ENCODE data around the gene ELOVL5. TPM values are rescaled to one million over a fixed set of nuclear protein-coding genes. Genes with fewer than 3 reads are reported as not detected.
"Not testable (repeated sequence)": the region's sequence is repeated elsewhere in the genome, so short reads cannot be mapped to it uniquely, and the experiment has no call there.

The ELOVL5 gene
- total RNA-seq, 4 donors from 2014 or later = 12.4 to 50.0 (median 33.2) TPM

DNA sequence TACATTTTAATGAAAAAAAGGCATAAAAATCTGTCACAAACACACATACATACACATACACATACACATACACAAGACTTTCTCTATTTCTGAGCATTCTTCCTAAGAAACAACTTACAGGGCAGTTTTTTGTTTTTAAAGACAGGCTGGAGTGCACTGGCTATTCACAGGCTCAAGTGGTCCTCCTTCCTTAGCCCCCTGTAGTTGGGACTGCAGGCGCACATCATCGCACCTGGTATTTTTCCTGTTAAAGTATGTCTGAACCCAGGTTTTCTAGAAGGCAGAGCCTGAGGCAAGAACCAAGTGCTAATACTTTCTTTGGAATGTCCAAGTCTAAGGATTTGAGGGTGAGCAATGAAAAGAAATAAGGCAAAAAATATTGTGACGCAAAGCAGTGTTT lies 41.3 kb upstream of the ELOVL5 start:
- TF ChIP-seq POLR2A (IDR thresholded peaks at IDR 0.05) = no peak
- TF ChIP-seq CTCF (IDR thresholded peaks at IDR 0.05) = no peak
- no peaks in the 10 kb centered on the region for H3K9me3 ChIP-seq
- DNase-seq = no peak
- 76 to 78% methylated on average over 3 of the region's 3 CpGs for WGBS, 2 donors
- no peak overlapping the region for H3K4me3 ChIP-seq
- H3K27ac ChIP-seq = no peak overlapping the region
- no peaks in the 10 kb centered on the region for H3K27me3 ChIP-seq
- intact Hi-C loops (cut with DNase I) = no loop called here
- no peaks in the 10 kb centered on the region for H3K4me1 ChIP-seq
- H3K36me3 ChIP-seq = no peaks in the 10 kb centered on the region

DNA sequence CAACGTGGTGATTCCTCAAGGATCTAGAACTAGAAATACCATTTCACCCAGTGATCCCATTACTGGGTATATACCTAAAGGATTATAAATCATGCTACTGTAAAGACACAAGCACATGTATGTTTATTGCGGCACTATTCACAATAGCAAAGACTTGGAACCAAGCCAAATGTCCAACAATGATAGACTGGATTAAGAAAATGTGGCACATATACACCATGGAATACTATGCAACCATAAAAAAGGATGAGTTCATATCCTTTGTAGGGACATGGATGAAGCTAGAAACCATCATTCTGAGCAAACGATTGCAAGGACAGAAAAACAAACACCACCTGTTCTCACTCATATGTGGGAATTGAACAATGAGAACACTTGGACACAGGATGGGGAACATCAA lies 39.9 kb upstream of the ELOVL5 start:
- DNase-seq; H3K36me3 ChIP-seq; H3K4me1 ChIP-seq; H3K9me3 ChIP-seq; H3K27ac ChIP-seq; H3K4me3 ChIP-seq; H3K27me3 ChIP-seq; intact Hi-C loops (cut with DNase I): not testable (repeated sequence)
- WGBS, 2 donors = 87 to 90% methylated on average over 3 of the region's 3 CpGs

- WGBS, 2 donors = 74 to 87% methylated on average over 5 of the region's 5 CpGs
- TF ChIP-seq POLR2A (IDR thresholded peaks at IDR 0.05) (no peak), CTCF (IDR thresholded peaks at IDR 0.05) (no peak)
- Histone ChIP-seq H3K27ac (no peak overlapping the region), H3K27me3 (peaks cover 0 to 32% (median 0%) of the 10 kb centered on the region in 4 donors), H3K4me3 (no peak overlapping the region), H3K4me1 (no peaks in the 10 kb centered on the region), H3K9me3 (peaks cover 0 to 5% (median 0%) of the 10 kb centered on the region in 3 donors), H3K36me3 (no peaks in the 10 kb centered on the region)
- no peak for DNase-seq
- intact Hi-C loops (cut with DNase I) = no loop called here
Observed at GRCh38 chr6:53382421-53382820, 33.7 kb upstream of the ELOVL5 start.

- intact Hi-C loops (cut with DNase I) = no loop called here
- H3K4me1 ChIP-seq = no peaks in the 10 kb centered on the region
- peaks cover 0 to 5% (median 0%) of the 10 kb centered on the region in 3 donors for H3K9me3 ChIP-seq
- no peaks in the 10 kb centered on the region for H3K36me3 ChIP-seq
- no peak for TF ChIP-seq CTCF (IDR thresholded peaks at IDR 0.05)
- no peak for TF ChIP-seq POLR2A (IDR thresholded peaks at IDR 0.05)
- WGBS, 2 donors = 87 to 92% methylated on average over 7 of the region's 7 CpGs
- no peak for DNase-seq
- peaks cover 0 to 58% (median 0%) of the 10 kb centered on the region in 4 donors for H3K27me3 ChIP-seq
- no peak overlapping the region for H3K27ac ChIP-seq
- H3K4me3 ChIP-seq = no peak overlapping the region
Observed at GRCh38 chr6:53378208-53378607, 29.5 kb upstream of the ELOVL5 start.

DNA sequence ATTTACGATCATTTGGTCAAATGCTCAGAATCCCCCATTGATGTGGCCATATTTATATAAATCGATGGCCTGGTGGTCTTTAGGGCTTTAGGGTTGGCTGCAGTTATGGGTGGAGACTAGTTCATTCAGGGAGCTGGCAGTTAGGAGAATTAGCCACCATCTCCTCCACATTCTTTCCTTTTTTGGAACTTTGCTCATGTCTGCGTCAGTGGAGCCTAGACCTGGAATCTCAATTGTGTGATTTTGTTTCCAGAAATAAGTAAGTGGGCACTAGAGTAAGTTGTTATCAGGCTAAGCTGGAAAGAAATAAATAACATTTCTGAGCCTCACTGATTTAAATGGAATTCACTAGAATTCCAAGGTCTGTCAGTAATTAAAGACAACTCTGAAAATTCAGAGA lies 29.0 kb upstream of the ELOVL5 start:
- Histone ChIP-seq H3K9me3 (peaks cover 0 to 2% (median 0%) of the 10 kb centered on the region in 3 donors), H3K4me3 (no peak overlapping the region), H3K36me3 (no peaks in the 10 kb centered on the region), H3K27ac (no peak overlapping the region), H3K4me1 (no peaks in the 10 kb centered on the region), H3K27me3 (peaks cover 0 to 54% (median 0%) of the 10 kb centered on the region in 4 donors)
- intact Hi-C loops (cut with DNase I) = no loop called here
- DNase-seq = no peak
- TF ChIP-seq CTCF (IDR thresholded peaks at IDR 0.05) (no peak), POLR2A (IDR thresholded peaks at IDR 0.05) (no peak)
- WGBS, 2 donors = 59 to 66% methylated on average over 3 of the region's 3 CpGs

DNA sequence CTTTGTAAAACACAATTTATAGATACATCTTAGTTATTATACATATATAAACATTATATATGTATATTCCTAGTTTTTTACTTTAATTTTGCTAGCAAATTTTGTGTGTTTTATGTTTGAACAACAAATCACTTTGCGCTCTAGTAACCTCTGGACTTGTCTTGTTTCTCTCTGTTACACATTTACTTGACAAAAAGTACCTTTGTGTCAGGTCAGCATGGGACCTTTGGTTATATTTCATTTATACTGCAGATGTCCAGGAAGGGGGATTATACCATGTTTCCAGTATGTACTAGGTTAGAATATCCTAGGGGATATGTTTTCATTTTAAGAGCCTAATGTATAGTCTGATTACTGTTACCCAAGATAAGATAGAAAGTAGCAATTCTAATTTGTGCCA lies 28.5 kb upstream of the ELOVL5 start:
- intact Hi-C loops (cut with DNase I) = no loop called here
- H3K27ac ChIP-seq = no peak overlapping the region
- H3K4me1 ChIP-seq = no peaks in the 10 kb centered on the region
- H3K36me3 ChIP-seq = no peaks in the 10 kb centered on the region
- peaks cover 0 to 53% (median 0%) of the 10 kb centered on the region in 4 donors for H3K27me3 ChIP-seq
- no peak for DNase-seq
- no peaks in the 10 kb centered on the region for H3K9me3 ChIP-seq
- whole genome bisulfite sequencing, 2 donors = 97 to 100% methylated on average over 1 of the region's 1 CpG
- TF ChIP-seq CTCF (IDR thresholded peaks at IDR 0.05) (no peak), POLR2A (IDR thresholded peaks at IDR 0.05) (no peak)
- H3K4me3 ChIP-seq = no peak overlapping the region
